Lower leg skin (tissue), 4 donors: Measurements from ENCODE around the gene PEX13. TPM values are rescaled to one million over a fixed set of nuclear protein-coding genes. Genes with fewer than 3 reads are reported as not detected.
"Not testable (repeated sequence)": the region's sequence is repeated elsewhere in the genome, so short reads cannot be mapped to it uniquely, and the experiment has no call there.

Source experiments
- DNase-seq, 2 donors: peaks; one replicate each; pipeline ENCODE4 v3.0.0-alpha.2; 2019; ENCODE audit warnings: low spot score in 2 of 2
- H3K4me3 ChIP-seq: fragments of 200-600 bp; sonication (generic); 2 replicates; pipeline ENCODE4 v1.5.1; 2017; ENCODE audit warnings: mild to moderate bottlenecking, low read depth; ENCODE audit not compliant: poor library complexity, severe bottlenecking
- POLR2A ChIP-seq, 2 donors: fragments of 450-650 bp; IDR thresholded peaks; one replicate each; pipeline ENCODE4 v1.6.1; 2016 to 2017; ENCODE audit warnings: antibody characterized with exemption in 2 of 2, mild to moderate bottlenecking in 1 of 2, moderate library complexity in 1 of 2
- WGBS, 2 donors: methylation state at CpG; one replicate each; pipeline ENCODE4 v1.1.5; 2018; 5-methylcytosine and 5-hydroxymethylcytosine counted together
- intact Hi-C: fragments of 100-400 bp; cut with DNase I; formaldehyde crosslinking; loops from one replicate; pipeline ENCODE4 v1.15.0; 2023; ENCODE audit warnings: low total_unique reads
- total RNA-seq, 4 donors: library from RNA; depleted of rRNA; stranded (reverse); fragments of >200 nt; gene quantifications; one replicate each; pipeline ENCODE4 v1.1.0, GENCODE V29; 2016
- TF ChIP-seq, protein P1 (sequence below), 3 donors: fragments of 450-650 bp; IDR thresholded peaks; one replicate each; pipeline ENCODE4 v1.5.1; 2016; ENCODE audit warnings: antibody characterized with exemption in 3 of 3, mild to moderate bottlenecking in 3 of 3, moderate library complexity in 2 of 3

Gene PEX13
- total RNA-seq, 4 donors from 2014 or later: 37.4 to 83.2 (median 47.7) TPM

DNA sequence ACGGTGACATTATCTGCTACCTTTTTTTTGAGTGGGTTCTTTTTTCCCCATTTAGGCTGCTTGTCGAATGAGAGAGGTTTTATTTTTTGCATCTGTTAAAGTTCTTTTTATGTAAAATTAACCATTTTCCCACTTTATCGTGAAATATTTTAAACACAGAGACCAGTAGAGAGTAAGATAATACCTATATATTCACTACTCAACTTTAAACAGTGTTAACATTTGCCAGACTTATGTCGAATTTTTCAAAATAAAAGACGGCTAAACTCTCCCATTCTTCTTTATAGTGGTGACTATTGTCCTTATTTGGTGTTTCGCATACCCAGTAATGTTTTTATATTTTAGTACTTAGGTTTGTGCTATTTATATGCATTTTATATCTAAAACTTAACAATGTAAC lies 1.3 kb downstream of the PEX13 start:
- WGBS, 2 donors: 25 to 28% methylated on average over 6 of the region's 6 CpGs
- DNase-seq: no peak
- intact Hi-C loops: no loop called here
- TF ChIP-seq POLR2A (IDR thresholded peaks at IDR 0.05): no peak
- TF ChIP-seq, protein P1, sequence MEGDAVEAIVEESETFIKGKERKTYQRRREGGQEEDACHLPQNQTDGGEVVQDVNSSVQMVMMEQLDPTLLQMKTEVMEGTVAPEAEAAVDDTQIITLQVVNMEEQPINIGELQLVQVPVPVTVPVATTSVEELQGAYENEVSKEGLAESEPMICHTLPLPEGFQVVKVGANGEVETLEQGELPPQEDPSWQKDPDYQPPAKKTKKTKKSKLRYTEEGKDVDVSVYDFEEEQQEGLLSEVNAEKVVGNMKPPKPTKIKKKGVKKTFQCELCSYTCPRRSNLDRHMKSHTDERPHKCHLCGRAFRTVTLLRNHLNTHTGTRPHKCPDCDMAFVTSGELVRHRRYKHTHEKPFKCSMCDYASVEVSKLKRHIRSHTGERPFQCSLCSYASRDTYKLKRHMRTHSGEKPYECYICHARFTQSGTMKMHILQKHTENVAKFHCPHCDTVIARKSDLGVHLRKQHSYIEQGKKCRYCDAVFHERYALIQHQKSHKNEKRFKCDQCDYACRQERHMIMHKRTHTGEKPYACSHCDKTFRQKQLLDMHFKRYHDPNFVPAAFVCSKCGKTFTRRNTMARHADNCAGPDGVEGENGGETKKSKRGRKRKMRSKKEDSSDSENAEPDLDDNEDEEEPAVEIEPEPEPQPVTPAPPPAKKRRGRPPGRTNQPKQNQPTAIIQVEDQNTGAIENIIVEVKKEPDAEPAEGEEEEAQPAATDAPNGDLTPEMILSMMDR (IDR thresholded peaks at IDR 0.05): no peak
- no peak overlapping the region for H3K4me3 ChIP-seq

DNA sequence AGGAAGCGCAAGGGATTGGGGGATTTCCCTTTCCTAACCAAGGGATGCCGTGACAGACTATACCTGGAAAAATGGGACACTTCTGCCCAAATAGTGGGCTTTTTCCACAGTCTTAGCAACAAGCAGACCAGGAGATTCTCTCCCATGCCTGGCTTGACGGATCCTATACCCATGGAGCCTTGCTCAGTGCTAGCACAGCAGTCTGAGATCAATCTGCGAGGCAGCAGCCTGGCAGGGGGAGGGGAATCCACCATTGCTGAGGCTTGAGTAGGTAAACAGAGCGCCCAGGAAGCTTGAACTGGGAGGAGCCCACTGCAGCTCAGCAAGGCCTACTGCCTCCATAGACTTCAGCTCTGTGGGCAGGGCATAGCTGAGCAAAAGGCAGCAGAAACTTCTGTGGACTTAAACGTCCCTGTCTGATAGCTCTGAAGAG lies 3.7 kb downstream of the PEX13 start:
- intact Hi-C loops: no loop called here
- no peak for DNase-seq
- 89 to 96% methylated on average over 6 of the region's 6 CpGs for WGBS, 2 donors
- TF ChIP-seq, protein P1 (IDR thresholded peaks at IDR 0.05): no peak
- no peak for TF ChIP-seq POLR2A (IDR thresholded peaks at IDR 0.05)
- H3K4me3 ChIP-seq: no peak overlapping the region

DNA sequence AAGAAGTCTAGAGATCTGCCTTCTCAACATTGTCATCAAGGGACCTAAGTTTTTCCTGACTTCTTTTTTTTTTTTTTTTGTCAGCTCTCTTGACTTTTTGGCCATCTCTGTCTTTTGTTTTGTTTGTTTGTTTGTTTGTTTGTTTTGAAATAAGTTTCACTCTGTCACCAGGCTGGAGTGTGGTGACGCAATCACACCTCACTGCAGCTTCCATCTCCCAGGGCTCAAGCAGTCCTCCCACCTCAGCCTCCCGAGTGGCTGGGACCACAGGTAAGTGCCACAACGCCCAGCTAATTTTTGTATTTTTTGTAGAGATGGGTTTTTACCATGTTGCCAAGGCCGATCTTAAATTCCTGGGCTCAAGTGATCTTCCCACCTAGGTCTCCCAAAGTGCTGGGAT lies 6.2 kb downstream of the PEX13 start:
- H3K4me3 ChIP-seq: no peak overlapping the region
- TF ChIP-seq, protein P1 (IDR thresholded peaks at IDR 0.05): no peak
- no peak for TF ChIP-seq POLR2A (IDR thresholded peaks at IDR 0.05)
- intact Hi-C loops: no loop called here
- no peak for DNase-seq
- WGBS, 2 donors: 94 to 98% methylated on average over 4 of the region's 4 CpGs

DNA sequence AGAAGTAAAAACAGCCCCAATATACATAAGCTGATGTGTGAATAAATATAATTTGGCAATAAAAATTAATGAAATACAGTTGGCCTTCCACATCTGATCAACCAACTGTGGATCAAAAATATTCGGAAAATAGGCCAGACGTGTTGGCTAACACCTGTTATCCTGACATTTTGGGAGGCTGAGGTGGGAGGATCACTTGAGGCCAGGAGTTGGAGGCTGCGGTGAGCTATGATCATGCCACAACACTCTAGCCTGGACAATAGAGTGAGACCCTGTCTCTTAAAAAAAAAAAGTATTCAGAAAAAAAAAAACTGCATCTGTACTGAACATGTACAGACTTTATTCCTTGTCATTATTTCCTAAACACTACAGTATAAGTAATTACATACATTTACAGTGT lies 12.0 kb downstream of the PEX13 start:
- WGBS, 2 donors: 95 to 96% methylated on average over 3 of the region's 3 CpGs
- H3K4me3 ChIP-seq: no peak overlapping the region
- no peak for DNase-seq
- intact Hi-C loops: no loop called here
- no peak for TF ChIP-seq POLR2A (IDR thresholded peaks at IDR 0.05)
- TF ChIP-seq, protein P1 (IDR thresholded peaks at IDR 0.05): no peak

DNA sequence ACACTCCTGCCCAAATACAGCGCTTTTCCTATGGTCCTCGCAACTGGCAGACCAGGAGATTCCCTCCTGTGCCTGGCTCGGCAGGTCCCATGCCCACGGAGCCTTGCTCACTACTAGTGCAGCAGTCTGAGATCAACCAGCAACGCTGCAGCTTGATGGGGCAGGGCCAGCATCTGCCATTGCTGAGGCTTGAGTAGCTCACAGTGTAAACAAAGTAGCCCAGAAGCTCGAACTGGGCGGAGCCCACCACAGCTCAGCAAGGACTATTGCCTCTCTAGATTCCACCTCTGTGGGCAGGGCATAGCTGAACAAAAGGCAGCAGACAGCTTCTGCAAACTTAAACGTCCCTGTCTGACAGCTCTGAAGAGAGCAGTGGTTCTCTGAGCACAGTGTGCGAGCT lies 17.1 kb downstream of the PEX13 start:
- 92 to 97% methylated on average over 9 of the region's 9 CpGs for WGBS, 2 donors
- H3K4me3 ChIP-seq, intact Hi-C loops, DNase-seq: not testable (repeated sequence)

DNA sequence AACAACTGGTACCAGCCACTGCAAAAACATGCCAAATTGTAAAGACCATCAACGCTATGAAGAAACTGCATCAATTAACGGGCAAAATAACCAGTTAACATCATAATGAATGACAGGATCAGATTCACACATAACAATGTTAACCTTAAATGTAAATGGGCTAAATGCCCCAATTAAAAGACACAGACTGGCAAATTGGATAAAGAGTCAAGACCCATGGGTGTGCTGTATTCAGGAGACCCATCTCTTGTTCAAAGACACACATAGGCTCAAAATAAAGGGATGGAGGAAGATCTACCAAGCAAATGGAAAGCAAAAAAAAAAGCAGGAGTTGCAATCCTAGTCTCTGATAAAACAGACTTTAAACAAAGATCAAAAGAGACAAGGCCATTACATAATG lies 19.1 kb downstream of the PEX13 start:
- H3K4me3 ChIP-seq, DNase-seq, intact Hi-C loops: not testable (repeated sequence)
- WGBS, 2 donors: 98% methylated on average over 2 of the region's 2 CpGs

DNA sequence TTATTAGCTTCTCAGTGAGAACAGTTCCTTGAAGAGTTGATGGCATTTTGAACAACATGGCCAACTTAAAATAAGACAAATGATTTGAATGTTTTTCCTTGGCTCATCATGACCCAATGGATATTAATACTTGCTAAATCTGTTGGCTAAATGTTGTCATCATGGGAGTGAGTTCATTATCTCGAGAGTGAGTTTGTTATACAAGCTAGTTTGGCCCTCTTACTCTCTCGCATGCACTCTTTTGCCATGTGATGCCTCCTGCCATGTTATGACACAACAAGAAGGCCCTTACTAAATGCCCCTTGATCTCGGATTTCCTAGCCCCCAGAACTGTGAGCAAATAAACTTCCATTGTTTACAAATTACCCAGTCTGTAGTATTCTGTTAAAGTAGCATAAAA lies 25.3 kb downstream of the PEX13 start:
- intact Hi-C loops: no loop called here
- no peak for DNase-seq
- WGBS, 2 donors: 76 to 77% methylated on average over 3 of the region's 3 CpGs
- no peak for TF ChIP-seq POLR2A (IDR thresholded peaks at IDR 0.05)
- TF ChIP-seq, protein P1 (IDR thresholded peaks at IDR 0.05): no peak
- H3K4me3 ChIP-seq: no peak overlapping the region
